K562 (cell line): Measurements from ENCODE around the gene IL12RB2.

ENCODE experiments used
- CBX5 ChIP-seq: IDR thresholded peaks from 2 replicates; pipeline ENCODE4 v1.6.1; 2014; ENCODE audit warnings: low read depth, borderline replicate concordance
- CREB3L1 ChIP-seq: fragments of 450-650 bp; IDR thresholded peaks from 2 replicates; pipeline ENCODE4 v1.6.1; 2014; ENCODE audit warnings: low read depth, mild to moderate bottlenecking, moderate library complexity, borderline replicate concordance
- EZH2 ChIP-seq: IDR thresholded peaks from 2 replicates; pipeline ENCODE4 v1.6.1; 2012; ENCODE audit warnings: low read depth, mild to moderate bottlenecking, inconsistent platforms, low read length, borderline replicate concordance
- KLF13 ChIP-seq: fragments of 450-650 bp; IDR thresholded peaks from 2 replicates; pipeline ENCODE4 v1.6.1; 2016; ENCODE audit warnings: missing genetic modification characterization, low read depth, mild to moderate bottlenecking, missing compliant biosample characterization, moderate library complexity, borderline replicate concordance
- TCF7 ChIP-seq: sonication (generic); IDR thresholded peaks from 2 replicates; pipeline ENCODE4 v1.6.1; 2016; ENCODE audit warnings: antibody characterized with exemption, borderline replicate concordance
- ZBTB34 ChIP-seq: fragments of 250-450 bp; sonication (Bioruptor Pico); IDR thresholded peaks from 2 replicates; pipeline ENCODE4 v1.8.0; 2021; ENCODE audit warnings: mild to moderate bottlenecking, moderate library complexity
- TF ChIP-seq, protein P1 (sequence below): fragments of 450-650 bp; formaldehyde crosslinking; IDR thresholded peaks from 2 replicates; pipeline ENCODE4 v1.4.0; 2020; ENCODE audit warnings: mild to moderate bottlenecking, mixed read lengths

DNA sequence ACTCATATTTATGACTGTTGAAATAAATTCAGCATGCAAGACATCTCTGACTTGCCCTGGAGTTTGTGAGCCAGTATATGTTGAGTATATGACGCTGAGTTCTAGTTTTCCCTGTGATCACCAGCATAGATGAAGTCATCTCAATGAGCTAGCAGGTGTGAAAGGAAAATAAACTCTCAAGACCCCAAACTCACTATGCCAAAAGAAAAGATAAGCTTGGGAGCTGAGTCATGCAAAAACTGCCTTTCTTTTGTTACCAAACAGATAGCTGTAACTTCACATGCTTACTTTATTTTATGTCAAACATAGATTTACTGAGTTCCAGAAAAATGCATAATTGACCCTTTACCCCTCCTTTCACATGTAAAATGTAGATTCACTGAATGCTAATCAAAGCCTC lies 69.6 kb downstream of the IL12RB2 start:
- no peak for TF ChIP-seq EZH2
- no peak for TF ChIP-seq CREB3L1
- TF ChIP-seq ZBTB34 (CRISPR knock-in tag), result no peak
- TF ChIP-seq, protein P1, sequence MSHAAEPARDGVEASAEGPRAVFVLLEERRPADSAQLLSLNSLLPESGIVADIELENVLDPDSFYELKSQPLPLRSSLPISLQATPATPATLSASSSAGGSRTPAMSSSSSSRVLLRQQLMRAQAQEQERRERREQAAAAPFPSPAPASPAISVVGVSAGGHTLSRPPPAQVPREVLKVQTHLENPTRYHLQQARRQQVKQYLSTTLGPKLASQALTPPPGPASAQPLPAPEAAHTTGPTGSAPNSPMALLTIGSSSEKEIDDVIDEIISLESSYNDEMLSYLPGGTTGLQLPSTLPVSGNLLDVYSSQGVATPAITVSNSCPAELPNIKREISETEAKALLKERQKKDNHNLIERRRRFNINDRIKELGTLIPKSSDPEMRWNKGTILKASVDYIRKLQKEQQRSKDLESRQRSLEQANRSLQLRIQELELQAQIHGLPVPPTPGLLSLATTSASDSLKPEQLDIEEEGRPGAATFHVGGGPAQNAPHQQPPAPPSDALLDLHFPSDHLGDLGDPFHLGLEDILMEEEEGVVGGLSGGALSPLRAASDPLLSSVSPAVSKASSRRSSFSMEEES (CRISPR knock-in tag), result no peak
- no peak for TF ChIP-seq TCF7
- no peak for TF ChIP-seq KLF13 (tag)
- TF ChIP-seq CBX5, result no peak
